Testis (tissue), 3 donors: ENCODE measurements around the gene FGGY. TPM values are rescaled to one million over a fixed set of nuclear protein-coding genes. Genes with fewer than 3 reads are reported as not detected.

ENCODE experiments used
- DNase-seq: peaks from one replicate; pipeline ENCODE4 v3.0.0-alpha.2; 2019
- H3K27ac ChIP-seq, 2 donors: fragments of 200-600 bp; sonication (generic); one replicate each; pipeline ENCODE4 v1.5.1; 2019
- H3K27me3 ChIP-seq: fragments of 200-600 bp; sonication (generic); one replicate; pipeline ENCODE4 v1.5.1; 2019
- H3K36me3 ChIP-seq: fragments of 200-600 bp; sonication (generic); one replicate; pipeline ENCODE4 v1.5.1; 2017; ENCODE audit warnings: low read depth; ENCODE audit errors: missing control alignments
- H3K4me1 ChIP-seq: fragments of 200-600 bp; sonication (generic); one replicate; pipeline ENCODE4 v1.5.1; 2019
- H3K4me3 ChIP-seq, 2 donors: fragments of 200-600 bp; sonication (generic); one replicate each; pipeline ENCODE4 v1.5.1; 2017 to 2019
- H3K9me3 ChIP-seq: fragments of 200-600 bp; sonication (generic); one replicate; pipeline ENCODE4 v1.5.1; 2017
- POLR2A ChIP-seq: fragments of 450-650 bp; IDR thresholded peaks from one replicate; pipeline ENCODE4 v1.6.1; 2017; ENCODE audit warnings: antibody characterized with exemption, mild to moderate bottlenecking, moderate library complexity
- WGBS, 2 donors: methylation state at CpG; one replicate each; pipeline ENCODE4 v1.1.5; 2018; 5-methylcytosine and 5-hydroxymethylcytosine counted together
- intact Hi-C: fragments of 100-400 bp; cut with DNase I; formaldehyde crosslinking; loops from one replicate; pipeline ENCODE4 v1.15.1; 2023; ENCODE audit warnings: low total_unique reads
- polyA plus RNA-seq: library from polyadenylated mRNA; stranded (reverse); fragments of 350-450 nt; fragmentation: Illumina TruSeq; extraction: RNeasy Lipid Tissue Mini Kit (QIAGEN cat#74804); gene quantifications from one replicate; pipeline ENCODE4 v1.2.3, GENCODE V29; 2014; ENCODE audit warnings: low read depth, low replicate concordance; ENCODE audit not compliant: insufficient read depth
- total RNA-seq, 2 donors: library from RNA; depleted of rRNA; stranded (reverse); fragments of >200 nt; gene quantifications; one replicate each; pipeline ENCODE4 v1.2.3, GENCODE V29; 2016
- TF ChIP-seq, protein P1 (sequence below), 3 experiments: fragments of 450-650 bp in 2 of 3; fragments of 200-600 bp in 1 of 3; sonication (generic) in 1 of 3; IDR thresholded peaks; one replicate each; pipeline ENCODE4 v1.5.1; 2016 to 2019; ENCODE audit warnings: antibody characterized with exemption in 3 of 3, mild to moderate bottlenecking in 2 of 3, moderate library complexity in 1 of 3

Gene FGGY
- total and polyA plus RNA-seq, 3 donors from 2014 or later, result 14.6 to 32.8 (median 32.3) TPM

DNA sequence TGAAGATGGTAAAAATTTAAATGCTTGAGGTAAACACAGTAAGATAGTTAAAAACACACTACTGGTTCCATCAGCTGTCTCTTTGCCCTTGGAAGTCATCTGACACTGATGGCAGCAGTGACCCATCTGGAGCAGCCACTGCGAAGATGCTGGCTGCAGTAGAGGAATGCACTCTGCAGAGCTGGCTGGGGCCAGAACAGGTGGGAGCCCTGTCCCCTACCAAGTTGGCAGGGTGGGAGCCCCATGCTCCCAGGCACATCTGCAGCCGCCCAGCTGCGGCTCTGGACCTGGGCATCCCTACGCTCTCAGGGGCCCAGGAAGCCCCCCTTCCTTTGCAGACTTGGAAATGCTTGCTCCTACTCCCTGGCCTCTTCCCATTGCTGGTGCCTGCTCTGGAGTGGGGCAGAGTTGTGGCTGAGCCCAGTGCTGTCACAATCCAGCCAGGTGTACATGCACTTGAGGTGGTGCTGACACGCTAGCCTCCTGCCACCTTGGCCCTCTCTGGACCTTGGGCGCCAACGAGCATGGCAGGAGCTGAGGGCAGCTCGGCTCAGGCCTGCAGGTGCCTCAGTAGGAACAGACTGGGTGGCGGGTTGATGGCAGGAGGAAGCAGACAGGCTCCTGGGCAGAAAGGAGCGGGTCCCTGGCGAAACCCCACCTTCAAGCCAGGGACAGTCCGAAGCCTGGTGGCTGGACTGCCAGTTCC lies 227.0 kb downstream of the FGGY start:
- Histone ChIP-seq H3K9me3 (no peaks in the 10 kb centered on the region), H3K36me3 (no peaks in the 10 kb centered on the region), H3K27ac (no peak overlapping the region), H3K4me1 (peaks cover 21% of the 10 kb centered on the region), H3K27me3 (no peaks in the 10 kb centered on the region), H3K4me3 (no peak overlapping the region)
- intact Hi-C loops, result no loop called here
- WGBS, 2 donors, result 90 to 97% methylated on average over 8 to 12 of the region's 12 CpGs
- no peak for DNase-seq
- TF ChIP-seq, protein P1, sequence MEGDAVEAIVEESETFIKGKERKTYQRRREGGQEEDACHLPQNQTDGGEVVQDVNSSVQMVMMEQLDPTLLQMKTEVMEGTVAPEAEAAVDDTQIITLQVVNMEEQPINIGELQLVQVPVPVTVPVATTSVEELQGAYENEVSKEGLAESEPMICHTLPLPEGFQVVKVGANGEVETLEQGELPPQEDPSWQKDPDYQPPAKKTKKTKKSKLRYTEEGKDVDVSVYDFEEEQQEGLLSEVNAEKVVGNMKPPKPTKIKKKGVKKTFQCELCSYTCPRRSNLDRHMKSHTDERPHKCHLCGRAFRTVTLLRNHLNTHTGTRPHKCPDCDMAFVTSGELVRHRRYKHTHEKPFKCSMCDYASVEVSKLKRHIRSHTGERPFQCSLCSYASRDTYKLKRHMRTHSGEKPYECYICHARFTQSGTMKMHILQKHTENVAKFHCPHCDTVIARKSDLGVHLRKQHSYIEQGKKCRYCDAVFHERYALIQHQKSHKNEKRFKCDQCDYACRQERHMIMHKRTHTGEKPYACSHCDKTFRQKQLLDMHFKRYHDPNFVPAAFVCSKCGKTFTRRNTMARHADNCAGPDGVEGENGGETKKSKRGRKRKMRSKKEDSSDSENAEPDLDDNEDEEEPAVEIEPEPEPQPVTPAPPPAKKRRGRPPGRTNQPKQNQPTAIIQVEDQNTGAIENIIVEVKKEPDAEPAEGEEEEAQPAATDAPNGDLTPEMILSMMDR (IDR thresholded peaks at IDR 0.05), result no peak

DNA sequence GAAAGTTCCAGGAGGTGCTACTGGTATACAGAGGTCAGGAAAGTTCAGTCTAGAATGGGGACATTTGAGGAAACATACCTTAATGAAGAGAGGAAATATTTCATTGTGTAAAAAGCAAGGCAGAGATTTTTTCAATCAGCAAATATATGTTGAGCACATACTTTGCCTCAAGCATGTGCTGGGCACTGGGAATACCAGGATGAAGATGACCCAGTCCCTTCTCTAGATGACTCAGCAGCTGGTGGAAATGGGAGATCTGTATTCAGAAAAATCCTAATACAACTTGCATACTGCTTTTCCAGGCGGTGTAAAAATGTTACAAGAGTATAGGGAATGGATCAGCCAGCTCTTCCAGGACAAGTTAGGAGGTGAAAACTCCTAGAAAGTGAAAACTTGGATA lies 229.3 kb downstream of the FGGY start:
- intact Hi-C loops, result no loop called here

DNA sequence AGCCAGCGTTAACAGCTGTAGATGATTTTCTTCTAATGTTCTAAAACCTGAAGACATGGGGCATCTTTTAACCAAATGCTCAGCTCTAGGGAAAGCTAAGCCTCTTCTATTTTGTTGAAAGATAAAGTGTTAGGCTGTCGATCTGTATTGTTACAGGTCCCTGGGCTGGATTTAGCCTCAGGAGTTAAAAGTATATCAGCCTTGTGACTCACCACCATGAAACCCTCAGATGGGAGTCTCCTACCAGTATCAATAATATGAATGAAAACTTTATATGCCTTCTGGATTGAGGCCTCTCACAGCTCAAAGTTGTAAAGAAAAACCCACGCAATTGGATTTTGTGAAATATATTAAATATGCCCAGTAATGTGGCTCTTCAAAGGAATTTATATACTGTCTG lies 231.6 kb downstream of the FGGY start:
- TF ChIP-seq POLR2A, result no peak
- TF ChIP-seq, protein P1 (IDR thresholded peaks at IDR 0.05), result no peak
- H3K4me3 ChIP-seq, result no peak overlapping the region
- no peak for DNase-seq
- no peaks in the 10 kb centered on the region for H3K27me3 ChIP-seq
- H3K4me1 ChIP-seq, result no peaks in the 10 kb centered on the region
- no peaks in the 10 kb centered on the region for H3K36me3 ChIP-seq
- WGBS, 2 donors, result 84 to 90% methylated on average over 3 of the region's 3 CpGs
- intact Hi-C loops, result no loop called here
- H3K27ac ChIP-seq, result no peak overlapping the region
- no peaks in the 10 kb centered on the region for H3K9me3 ChIP-seq

More for the DNA sequence above, 229.3 kb downstream of the FGGY start:
- no peak overlapping the region for H3K4me3 ChIP-seq
- H3K4me1 ChIP-seq, result peaks cover 5% of the 10 kb centered on the region
- DNase-seq, result no peak
- H3K27me3 ChIP-seq, result no peaks in the 10 kb centered on the region
- TF ChIP-seq POLR2A, result no peak
- TF ChIP-seq, protein P1 (IDR thresholded peaks at IDR 0.05), result no peak
- H3K36me3 ChIP-seq, result no peaks in the 10 kb centered on the region
- no peaks in the 10 kb centered on the region for H3K9me3 ChIP-seq
- H3K27ac ChIP-seq, result no peak overlapping the region
- WGBS, 2 donors, result 83 to 88% methylated on average over 1 of the region's 1 CpG

DNA sequence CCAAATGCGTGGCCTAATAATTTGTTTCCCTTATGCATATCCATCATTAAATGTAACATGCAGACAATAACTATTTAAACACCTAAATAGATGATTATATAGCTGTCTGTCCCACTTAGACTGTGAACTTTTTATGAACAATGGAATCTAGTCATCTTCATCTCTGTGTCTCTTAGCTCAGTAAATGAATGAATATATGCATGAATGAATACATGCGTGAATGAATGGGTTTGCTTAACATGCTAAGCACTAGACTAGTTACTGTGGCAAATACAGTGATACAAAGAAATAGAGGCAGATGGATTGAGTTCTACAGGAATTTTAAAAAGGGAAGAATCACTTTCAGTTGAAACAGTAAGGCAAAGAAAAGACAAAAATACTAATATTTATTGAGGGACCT lies 232.0 kb downstream of the FGGY start:
- Histone ChIP-seq H3K9me3 (no peaks in the 10 kb centered on the region), H3K27me3 (no peaks in the 10 kb centered on the region), H3K27ac (no peak overlapping the region), H3K36me3 (no peaks in the 10 kb centered on the region), H3K4me3 (no peak overlapping the region), H3K4me1 (no peaks in the 10 kb centered on the region)
- TF ChIP-seq POLR2A, result no peak
- TF ChIP-seq, protein P1 (IDR thresholded peaks at IDR 0.05), result no peak
- no peak for DNase-seq
- intact Hi-C loops, result no loop called here
- 93 to 97% methylated on average over 2 of the region's 2 CpGs for WGBS, 2 donors

DNA sequence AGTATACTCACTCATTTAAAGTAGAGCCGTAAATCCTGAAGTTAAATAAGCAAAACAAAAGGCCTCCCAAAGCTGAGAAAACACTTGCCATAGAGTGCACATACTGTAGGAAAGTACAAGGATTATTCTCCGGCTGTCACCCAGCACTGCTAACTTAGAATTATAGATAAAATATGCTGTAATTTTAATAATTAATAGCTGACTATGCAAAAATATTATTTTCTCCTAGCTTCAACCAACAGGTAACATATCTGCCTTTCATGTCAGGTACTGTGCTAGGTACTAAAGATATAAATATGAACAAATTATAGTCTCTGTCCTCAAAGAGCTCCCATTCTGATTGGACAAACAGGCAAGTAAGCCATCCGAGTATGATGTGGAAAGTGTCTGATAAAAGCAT lies 233.2 kb downstream of the FGGY start:
- intact Hi-C loops, result no loop called here
- H3K27me3 ChIP-seq, result no peaks in the 10 kb centered on the region
- no peak overlapping the region for H3K4me3 ChIP-seq
- no peak overlapping the region for H3K27ac ChIP-seq
- no peaks in the 10 kb centered on the region for H3K9me3 ChIP-seq
- WGBS, 2 donors, result 92 to 95% methylated on average over 3 of the region's 3 CpGs
- no peak for DNase-seq
- no peaks in the 10 kb centered on the region for H3K36me3 ChIP-seq
- H3K4me1 ChIP-seq, result no peaks in the 10 kb centered on the region
- TF ChIP-seq, protein P1 (IDR thresholded peaks at IDR 0.05), result no peak
- no peak for TF ChIP-seq POLR2A
